Astrocyte (in vitro differentiated cells and primary cell): Measurements from ENCODE around the gene JAG2. TPM values are rescaled to one million over a fixed set of nuclear protein-coding genes. Genes with fewer than 3 reads are reported as not detected.

ENCODE experiments used
- DNase-seq: peaks from one replicate; pipeline ENCODE4 v3.0.0-alpha.2; 2010; ENCODE audit warnings: low read depth
- FAIRE-seq: peaks from 2 replicates; lab custom pipeline; 2011; peaks lifted over from hg19 to GRCh38; lab: Jason Lieb, UNC
- H2AFZ ChIP-seq: 2 replicates; pipeline ENCODE4 v1.6.0; 2012; ENCODE audit warnings: low read depth, low read length, inconsistent platforms
- H3K27ac ChIP-seq: 2 replicates; pipeline ENCODE4 v1.5.1; 2011; ENCODE audit warnings: low read depth, low read length, inconsistent platforms
- H3K27me3 ChIP-seq: 2 replicates; pipeline ENCODE4 v1.6.0; 2011; ENCODE audit warnings: low read length, inconsistent platforms; ENCODE audit not compliant: insufficient read depth
- H3K36me3 ChIP-seq: 2 replicates; pipeline ENCODE4 v1.5.1; 2011; ENCODE audit warnings: low read length, inconsistent platforms; ENCODE audit not compliant: insufficient read depth
- H3K4me1 ChIP-seq: 2 replicates; pipeline ENCODE4 v1.5.1; 2011; ENCODE audit warnings: low read length, inconsistent platforms; ENCODE audit not compliant: insufficient read depth
- H3K4me2 ChIP-seq: 2 replicates; pipeline ENCODE4 v1.6.0; 2012; ENCODE audit warnings: low read length, inconsistent platforms
- H3K4me3 ChIP-seq: 2 replicates; pipeline ENCODE4 v1.5.1; 2011; ENCODE audit warnings: low read depth, mild to moderate bottlenecking, low read length, inconsistent platforms; ENCODE audit not compliant: insufficient read depth
- H3K79me2 ChIP-seq: 2 replicates; pipeline ENCODE4 v1.6.0; 2012; ENCODE audit warnings: mild to moderate bottlenecking, low read length, inconsistent platforms; ENCODE audit not compliant: insufficient read depth
- H3K9ac ChIP-seq: 2 replicates; pipeline ENCODE4 v1.6.0; 2012; ENCODE audit warnings: mild to moderate bottlenecking, low read length, inconsistent platforms
- H3K9me3 ChIP-seq: 2 replicates; pipeline ENCODE4 v1.5.1; 2012; ENCODE audit warnings: low read depth, mild to moderate bottlenecking, low read length, inconsistent platforms; ENCODE audit not compliant: insufficient read depth
- H4K20me1 ChIP-seq: 2 replicates; pipeline ENCODE4 v1.6.0; 2012; ENCODE audit warnings: low read length, inconsistent platforms; ENCODE audit not compliant: insufficient read depth
- H3K27ac Mint-ChIP-seq: one replicate; pipeline ENCODE4 v1.8.0; 2021; ENCODE audit warnings: mild to moderate bottlenecking, mixed read lengths; ENCODE audit not compliant: unreplicated experiment
- H3K27me3 Mint-ChIP-seq: one replicate; pipeline ENCODE4 v1.8.0; 2021; ENCODE audit warnings: low read depth, mixed read lengths; ENCODE audit not compliant: unreplicated experiment
- H3K36me3 Mint-ChIP-seq: one replicate; pipeline ENCODE4 v1.8.0; 2021; ENCODE audit warnings: low read depth, mixed read lengths; ENCODE audit not compliant: unreplicated experiment
- H3K4me1 Mint-ChIP-seq: one replicate; pipeline ENCODE4 v1.8.0; 2021; ENCODE audit warnings: low read depth, mixed read lengths; ENCODE audit not compliant: unreplicated experiment
- H3K4me3 Mint-ChIP-seq: one replicate; pipeline ENCODE4 v1.8.0; 2021; ENCODE audit warnings: mild to moderate bottlenecking, moderate library complexity, mixed read lengths; ENCODE audit not compliant: unreplicated experiment
- H3K9me3 Mint-ChIP-seq: one replicate; pipeline ENCODE4 v1.8.0; 2021; ENCODE audit warnings: mild to moderate bottlenecking, mixed read lengths; ENCODE audit not compliant: unreplicated experiment
- CTCF ChIP-seq: IDR thresholded peaks from 2 replicates; pipeline ENCODE4 v1.5.1; 2011; ENCODE audit warnings: low read depth, mild to moderate bottlenecking, inconsistent platforms, low read length, moderate library complexity; ENCODE audit not compliant: insufficient read depth
- EZH2 ChIP-seq: IDR thresholded peaks from 2 replicates; pipeline ENCODE4 v1.6.1; 2012; ENCODE audit warnings: mild to moderate bottlenecking, low read length, inconsistent platforms; ENCODE audit not compliant: insufficient read depth
- total RNA-seq: library from RNA; stranded (reverse); gene quantifications from 2 replicates; pipeline ENCODE4 v1.2.1, GENCODE V29; 2021

Gene JAG2
- total RNA-seq, 1 donor from 2014 or later: 6.6 TPM

- H3K36me3 Mint-ChIP-seq: no peaks in the 10 kb centered on the region
- Histone ChIP-seq H2AFZ (no peak overlapping the region), H3K27me3 (peaks cover 3% of the 10 kb centered on the region), H3K27ac (no peak overlapping the region), H3K79me2 (no peaks in the 10 kb centered on the region), H4K20me1 (no peaks in the 10 kb centered on the region), H3K4me1 (no peaks in the 10 kb centered on the region), H3K9ac (no peak overlapping the region), H3K36me3 (no peaks in the 10 kb centered on the region), H3K9me3 (no peaks in the 10 kb centered on the region), H3K4me2 (no peak overlapping the region), H3K4me3 (no peak overlapping the region)
- no peaks in the 10 kb centered on the region for H3K4me1 Mint-ChIP-seq
- H3K27ac Mint-ChIP-seq: no peak overlapping the region
- FAIRE-seq (no peak), DNase-seq (no peak)
- TF ChIP-seq CTCF (no peak), EZH2 (no peak)
- no peak overlapping the region for H3K4me3 Mint-ChIP-seq
- peaks cover 10% of the 10 kb centered on the region for H3K27me3 Mint-ChIP-seq
- no peaks in the 10 kb centered on the region for H3K9me3 Mint-ChIP-seq
Observed at GRCh38 chr14:105151084-105151837, 17.3 kb downstream of the JAG2 start.

- no peak overlapping the region for H3K4me2 ChIP-seq
- no peaks in the 10 kb centered on the region for H3K36me3 Mint-ChIP-seq
- H3K79me2 ChIP-seq: no peaks in the 10 kb centered on the region
- no peaks in the 10 kb centered on the region for H3K36me3 ChIP-seq
- no peak overlapping the region for H3K4me3 Mint-ChIP-seq
- no peaks in the 10 kb centered on the region for H4K20me1 ChIP-seq
- no peak for TF ChIP-seq EZH2
- no peak for TF ChIP-seq CTCF
- peaks cover 8% of the 10 kb centered on the region for H3K27me3 Mint-ChIP-seq
- peaks cover 2% of the 10 kb centered on the region for H3K27me3 ChIP-seq
- no peaks in the 10 kb centered on the region for H3K9me3 ChIP-seq
- H3K4me1 ChIP-seq: no peaks in the 10 kb centered on the region
- DNase-seq: no peak
- H3K9ac ChIP-seq: no peak overlapping the region
- no peak overlapping the region for H2AFZ ChIP-seq
- H3K27ac ChIP-seq: no peak overlapping the region
- no peaks in the 10 kb centered on the region for H3K4me1 Mint-ChIP-seq
- H3K4me3 ChIP-seq: no peak overlapping the region
- H3K9me3 Mint-ChIP-seq: no peaks in the 10 kb centered on the region
- no peak for FAIRE-seq
- no peak overlapping the region for H3K27ac Mint-ChIP-seq
Observed at GRCh38 chr14:105150368-105151083, 18.1 kb downstream of the JAG2 start.

GRCh38 chr14:105150026-105150367 is 18.6 kb downstream of the JAG2 start:
- Mint-ChIP-seq H3K36me3 (no peaks in the 10 kb centered on the region), H3K27me3 (peaks cover 6% of the 10 kb centered on the region), H3K4me3 (no peak overlapping the region), H3K9me3 (no peaks in the 10 kb centered on the region), H3K4me1 (no peaks in the 10 kb centered on the region), H3K27ac (no peak overlapping the region)
- TF ChIP-seq EZH2 (no peak), CTCF (no peak)
- Histone ChIP-seq H3K36me3 (no peaks in the 10 kb centered on the region), H3K4me2 (no peak overlapping the region), H3K79me2 (no peaks in the 10 kb centered on the region), H2AFZ (no peak overlapping the region), H3K4me3 (no peak overlapping the region), H3K9ac (no peak overlapping the region), H3K27ac (no peak overlapping the region), H4K20me1 (no peaks in the 10 kb centered on the region), H3K9me3 (no peaks in the 10 kb centered on the region), H3K4me1 (no peaks in the 10 kb centered on the region), H3K27me3 (no peaks in the 10 kb centered on the region)
- DNase-seq: no peak
- FAIRE-seq: no peak
